ENCODE data around the gene SPAG16.

DNA sequence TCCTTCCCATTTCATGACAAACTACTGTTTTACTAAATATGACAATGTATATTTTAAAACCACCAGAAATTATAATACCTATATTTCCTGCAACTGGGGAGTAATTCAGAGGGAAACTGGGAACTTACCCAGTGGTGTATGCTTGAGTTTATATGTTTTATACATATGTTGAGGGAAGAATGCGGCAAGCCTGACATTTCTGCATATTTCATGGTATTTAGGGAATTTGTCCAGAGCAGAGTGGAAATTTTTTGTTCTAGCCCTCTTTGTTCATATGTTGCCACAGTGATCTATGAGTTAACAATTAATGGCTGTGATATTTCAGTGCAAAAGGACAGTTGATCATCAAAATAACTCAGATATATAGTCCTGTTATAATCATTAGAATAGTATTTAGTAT lies 895.8 kb downstream of the SPAG16 start:
- TF ChIP-seq POLR2A (IDR thresholded peaks at IDR 0.05; ENCODE audit: low read depth, low read length) = no peak
- TF ChIP-seq POLR2AphosphoS5 (IDR thresholded peaks at IDR 0.05; ENCODE audit: low read depth, low read length) = no peak
